GM19463 (cell line): ENCODE results near the gene ADAMTS2.

ENCODE experiments used
- ATAC-seq: cut with Tn5 transposase; IDR thresholded peaks from one replicate; pipeline ENCODE4 v1.9.1; 2021; ENCODE audit warnings: mild to moderate bottlenecking, moderate library complexity; ENCODE audit not compliant: unreplicated experiment

The ADAMTS2 gene

GRCh38 chr5:179269781-179270543, 75.3 kb downstream of the ADAMTS2 start:
- no peak for ATAC-seq

DNA sequence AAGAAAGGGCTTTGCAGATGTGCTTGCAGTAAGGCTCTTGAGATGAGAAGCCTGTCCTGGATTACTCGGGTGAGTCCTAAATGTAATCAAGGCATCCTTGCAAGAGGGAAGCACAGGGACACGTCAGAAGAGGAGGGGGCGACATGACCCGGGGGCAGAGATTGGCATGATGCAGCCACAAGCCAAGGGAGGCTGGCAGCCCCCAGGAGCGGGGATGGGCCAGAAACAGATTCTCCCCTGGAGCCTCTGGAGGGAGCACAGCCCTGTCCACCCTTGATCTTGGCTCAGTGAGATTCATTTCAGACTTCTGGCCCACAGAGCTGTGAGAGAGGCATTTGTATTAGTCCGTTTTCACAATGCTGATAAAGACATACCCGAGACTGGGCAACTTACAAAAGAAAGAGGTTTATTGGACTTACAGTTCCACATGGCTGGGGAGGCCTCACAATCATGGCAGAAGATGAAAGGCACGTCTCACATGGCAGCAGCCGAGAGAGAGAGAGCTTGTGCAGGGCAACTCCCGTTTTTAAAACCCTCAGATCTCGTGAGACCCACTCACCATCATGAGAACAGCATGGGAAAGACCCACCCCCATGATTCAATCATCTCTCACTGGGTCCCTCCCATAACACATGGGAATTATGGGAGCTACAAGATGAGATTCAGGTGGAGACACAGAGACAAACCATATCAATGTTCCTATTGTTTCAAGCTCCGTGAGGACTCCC, 76.1 kb downstream of the ADAMTS2 start:
- no peak for ATAC-seq

DNA sequence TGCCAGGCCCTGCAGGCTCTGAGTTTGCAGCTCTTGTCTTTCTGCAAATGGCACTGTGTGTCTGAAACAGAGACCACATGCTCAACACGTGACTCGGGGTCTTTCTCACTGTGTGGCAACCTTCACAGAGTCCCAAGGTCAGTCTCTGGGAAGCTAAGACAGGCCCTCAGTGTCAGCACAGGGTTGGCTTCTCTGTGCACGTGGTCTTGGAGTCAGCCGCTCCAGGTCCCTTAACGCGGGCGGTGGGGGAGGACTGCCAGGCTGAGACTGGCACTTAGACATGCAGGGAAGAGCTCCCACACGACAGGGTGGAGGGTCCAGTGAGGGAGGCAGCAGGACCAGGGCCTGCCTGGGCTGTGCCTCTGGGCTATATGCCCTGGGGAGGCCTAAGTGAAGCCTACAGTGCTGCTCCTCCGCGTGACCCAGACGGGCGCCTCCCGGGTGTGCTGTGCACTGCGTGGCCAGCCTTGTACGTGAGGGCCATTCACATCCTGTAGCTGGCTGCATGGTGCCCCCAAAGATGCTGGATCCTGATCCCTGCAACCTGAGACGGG, 76.8 kb downstream of the ADAMTS2 start:
- ATAC-seq = no peak

DNA sequence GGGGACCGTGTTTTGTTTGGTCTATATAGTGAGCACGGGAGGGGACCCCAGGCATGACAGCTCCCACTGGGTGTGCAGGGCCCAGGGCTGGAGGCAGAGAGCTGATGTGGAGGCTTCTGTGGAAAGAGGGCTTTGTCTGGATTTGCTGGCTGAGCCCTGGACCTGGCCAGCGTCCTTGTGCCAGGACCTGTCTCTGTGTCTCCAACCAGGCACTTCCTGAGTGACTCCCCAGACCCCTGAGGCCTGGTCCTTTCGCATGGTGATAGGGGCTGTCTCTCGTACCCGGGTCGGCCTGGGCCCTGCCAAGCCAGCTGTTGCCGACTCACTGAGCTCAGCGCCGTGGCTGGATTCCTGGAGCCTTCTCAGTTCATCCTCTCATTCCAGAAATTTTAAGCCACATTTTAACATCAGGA, 77.6 kb downstream of the ADAMTS2 start:
- ATAC-seq = no peak

DNA sequence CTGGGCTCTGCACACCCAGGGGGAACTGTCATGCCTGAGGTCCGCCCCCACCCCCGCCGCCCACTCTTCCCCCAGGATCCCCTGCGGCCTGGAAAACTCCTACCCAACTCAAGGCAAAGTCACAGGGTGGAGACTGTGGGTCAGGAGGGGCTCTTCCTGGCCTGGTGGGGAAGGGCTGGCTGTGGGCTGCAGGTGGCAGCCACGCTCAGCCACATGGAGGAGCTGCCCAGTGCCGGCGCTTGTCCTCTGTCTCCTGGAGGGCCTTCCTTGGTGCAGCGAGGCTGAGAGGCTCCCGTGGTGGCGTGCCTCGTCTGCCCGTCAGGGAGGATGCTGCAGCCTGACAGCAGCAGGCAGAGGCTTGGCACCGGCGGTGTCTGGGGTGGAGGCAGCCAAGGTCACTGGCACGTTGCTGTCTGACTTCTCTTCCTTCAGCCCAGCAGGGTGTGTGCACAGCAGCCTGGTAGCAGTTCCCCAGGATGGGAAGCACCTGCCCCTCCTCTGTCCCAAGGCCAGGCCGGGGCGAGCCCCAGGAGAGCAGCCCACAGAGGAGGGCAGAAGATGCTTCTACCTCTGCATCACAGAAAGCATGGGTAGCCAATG, 78.1 kb downstream of the ADAMTS2 start:
- ATAC-seq = no peak

DNA sequence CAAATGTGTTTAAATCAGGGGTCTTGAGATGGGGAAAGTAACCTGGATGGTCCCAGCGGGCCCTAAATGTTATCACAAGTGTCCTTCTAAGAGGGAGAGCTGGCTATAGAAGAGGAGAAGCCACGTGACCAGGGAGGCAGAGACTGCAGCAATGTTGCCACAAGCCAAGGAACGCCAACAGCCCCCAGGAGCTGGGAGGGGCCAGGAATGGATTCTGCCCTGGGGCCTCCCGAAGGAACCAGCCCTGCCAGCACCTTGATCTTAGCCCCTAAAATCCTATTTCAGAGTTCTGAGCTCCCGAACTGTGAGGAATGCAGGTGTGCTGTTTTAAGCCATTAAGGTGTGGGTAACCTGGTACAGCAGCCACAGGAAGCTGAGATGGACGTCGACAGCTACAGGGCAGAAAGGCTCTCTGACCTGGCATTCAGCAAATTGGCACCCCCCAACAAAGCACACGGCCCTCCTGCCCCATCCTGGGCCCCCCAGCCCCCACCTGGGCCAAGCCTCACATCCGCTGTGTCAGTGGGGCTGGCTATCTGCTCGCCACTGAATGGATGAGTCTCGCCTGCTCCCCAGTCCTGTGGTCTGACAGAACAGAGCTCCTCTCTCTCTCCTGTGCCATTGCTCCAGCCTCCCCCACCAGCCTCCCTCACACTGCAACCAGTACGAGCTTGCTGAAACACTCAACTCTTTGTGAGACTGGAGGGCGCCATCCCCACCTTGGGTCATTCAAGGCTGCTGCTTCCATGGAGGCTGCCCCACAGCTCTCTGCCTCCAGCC, 78.8 kb downstream of the ADAMTS2 start:
- no peak for ATAC-seq

- ATAC-seq = no peak
Measured at GRCh38 chr5:179265514-179266290, 79.6 kb downstream of the ADAMTS2 start.

GRCh38 chr5:179264783-179265513, 80.3 kb downstream of the ADAMTS2 start:
- ATAC-seq = no peak

DNA sequence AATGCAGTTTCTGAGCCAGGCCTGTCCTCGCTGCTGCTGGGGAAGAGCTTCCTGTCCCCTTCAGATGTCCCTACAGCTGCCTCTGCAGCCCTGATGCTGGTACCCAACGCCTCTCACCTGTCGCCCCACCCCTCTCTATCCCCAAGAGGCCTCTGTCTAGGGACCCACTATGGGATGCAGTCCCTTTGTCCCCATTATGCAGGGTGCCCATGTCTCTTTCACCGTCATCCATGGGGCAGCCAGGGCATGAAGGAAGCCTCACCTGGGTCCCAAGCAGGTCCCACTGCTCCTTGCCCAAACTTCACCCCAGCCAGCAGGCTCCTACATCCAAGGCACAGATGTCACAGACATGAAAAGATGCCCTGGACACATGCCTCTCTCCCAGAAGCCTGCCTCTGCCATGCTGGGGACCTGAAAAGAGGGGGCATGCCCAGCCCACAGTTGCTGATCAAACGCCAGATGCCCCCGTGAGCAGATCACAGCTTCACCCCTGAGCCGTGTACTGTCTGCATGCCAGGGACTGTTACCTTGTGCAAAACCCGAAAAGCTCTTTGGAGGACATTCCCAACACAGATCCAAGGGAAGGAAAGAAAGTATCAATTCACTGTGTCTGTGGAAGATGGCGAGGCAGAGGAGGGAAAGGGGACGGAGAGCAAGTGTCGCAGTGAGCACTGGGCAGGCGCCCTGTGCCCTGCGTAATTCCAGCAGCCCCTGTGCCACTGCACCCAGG, 81.0 kb downstream of the ADAMTS2 start:
- no peak for ATAC-seq

DNA sequence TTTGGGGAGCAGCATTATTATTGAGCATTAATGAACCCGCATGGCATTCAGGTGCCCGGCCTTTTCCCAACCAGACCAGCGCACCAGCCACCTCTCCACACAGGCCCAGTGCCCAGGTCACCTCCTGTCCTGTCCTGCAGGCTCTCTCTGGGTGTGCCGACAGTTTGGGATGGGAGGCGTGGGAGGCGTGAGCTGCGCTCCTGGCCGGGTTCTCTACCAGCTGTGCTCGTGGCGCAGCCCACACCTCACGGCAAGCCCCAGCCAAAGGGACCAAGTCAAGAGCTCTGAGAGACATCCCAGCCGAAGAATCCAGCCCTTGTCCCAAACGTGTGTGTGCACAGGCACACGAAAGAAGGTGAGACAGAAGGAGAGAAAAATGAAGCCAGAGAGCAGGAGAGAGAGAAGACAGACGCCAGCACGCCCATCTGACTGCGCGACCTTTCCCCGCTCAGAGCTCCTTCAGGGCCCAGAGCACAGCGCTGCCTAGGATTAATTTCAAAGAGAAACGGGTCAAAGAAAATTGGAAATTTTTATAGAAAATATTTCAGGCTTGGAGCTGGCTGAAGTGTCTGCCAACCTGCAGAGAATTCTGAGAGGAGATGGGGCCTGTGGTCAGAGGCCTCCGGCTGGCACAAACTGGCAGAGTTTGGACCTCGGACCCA, 81.7 kb downstream of the ADAMTS2 start:
- no peak for ATAC-seq

DNA sequence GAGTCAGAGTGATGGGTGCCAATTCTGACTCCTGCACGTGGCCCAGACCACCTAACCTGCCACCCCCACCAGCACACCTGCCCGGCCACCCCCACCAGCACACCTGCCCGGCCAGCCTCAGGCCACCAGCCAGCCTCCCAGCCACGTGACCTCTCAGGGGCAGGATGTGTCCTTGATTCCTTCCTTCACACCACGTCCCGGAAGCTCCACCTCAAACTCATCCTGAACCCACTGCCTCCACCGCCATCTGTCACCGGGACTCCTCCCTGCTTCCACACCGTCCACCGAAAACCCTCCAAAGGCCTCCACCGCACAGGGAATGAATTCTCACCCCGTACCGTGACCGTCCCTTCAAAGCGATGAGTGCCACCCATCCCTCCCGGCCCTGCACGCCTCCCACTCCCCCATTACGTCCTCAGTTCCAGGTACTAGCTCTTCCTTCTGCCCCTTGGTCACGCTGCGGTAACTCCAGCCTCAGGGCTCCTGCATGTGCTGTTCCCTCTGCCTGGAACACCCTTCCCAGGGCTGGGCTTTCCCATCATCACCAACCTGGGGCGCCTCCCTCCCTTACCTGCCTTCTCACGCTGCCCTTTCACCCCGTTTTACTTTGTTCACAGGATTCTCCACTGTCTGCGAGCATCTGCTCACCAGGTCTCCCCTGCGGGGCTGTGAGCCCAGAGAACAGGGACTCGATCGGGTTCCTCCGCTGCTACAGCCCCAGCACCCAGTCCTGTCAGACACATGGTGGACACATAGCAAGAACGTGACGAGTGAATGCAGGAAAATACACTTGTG, 82.9 kb downstream of the ADAMTS2 start:
- no peak for ATAC-seq

DNA sequence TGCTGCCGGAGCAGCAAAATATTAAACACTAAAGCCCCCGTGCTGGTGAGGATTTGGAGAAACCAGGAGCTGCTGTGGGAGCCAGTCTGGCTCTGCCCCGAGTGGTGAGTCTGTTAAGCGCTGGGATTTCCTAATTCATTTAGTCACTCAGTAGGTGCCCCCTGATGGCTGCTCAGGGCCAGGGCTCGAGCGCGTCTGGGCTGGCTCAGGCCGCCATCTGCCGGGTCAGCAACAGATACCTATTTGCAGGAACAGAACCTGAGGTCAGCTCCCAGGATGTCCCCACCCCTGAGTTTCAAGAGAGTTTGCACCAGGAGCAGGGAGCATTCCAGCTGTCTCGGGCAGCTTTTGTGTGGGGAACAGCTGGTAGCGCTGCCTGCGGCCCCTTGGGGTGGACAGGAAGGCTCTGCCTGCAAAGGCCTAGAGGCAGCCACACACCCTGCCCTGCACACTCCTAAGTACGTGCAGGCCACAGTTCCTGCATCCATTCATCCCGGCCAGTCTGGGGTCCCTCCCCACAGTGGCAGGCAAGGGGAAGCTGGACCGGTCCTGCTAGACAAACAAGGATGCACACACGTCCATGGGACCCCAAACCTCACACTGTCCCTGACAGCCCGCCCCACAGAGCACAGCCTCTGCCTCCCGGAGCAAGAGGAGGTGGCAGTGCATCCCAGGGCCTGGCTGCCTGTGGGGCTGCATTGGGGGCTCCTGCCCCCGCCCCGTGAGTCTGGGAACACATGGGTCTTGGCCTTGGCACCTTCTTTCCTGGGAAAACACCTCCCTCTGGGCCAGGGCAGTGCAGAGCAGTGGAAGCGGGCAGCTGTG, 83.7 kb downstream of the ADAMTS2 start:
- ATAC-seq = no peak

GRCh38 chr5:179260324-179261070, 84.8 kb downstream of the ADAMTS2 start:
- no peak for ATAC-seq

- no peak for ATAC-seq
Measured at GRCh38 chr5:179259731-179260323, 85.4 kb downstream of the ADAMTS2 start.

DNA sequence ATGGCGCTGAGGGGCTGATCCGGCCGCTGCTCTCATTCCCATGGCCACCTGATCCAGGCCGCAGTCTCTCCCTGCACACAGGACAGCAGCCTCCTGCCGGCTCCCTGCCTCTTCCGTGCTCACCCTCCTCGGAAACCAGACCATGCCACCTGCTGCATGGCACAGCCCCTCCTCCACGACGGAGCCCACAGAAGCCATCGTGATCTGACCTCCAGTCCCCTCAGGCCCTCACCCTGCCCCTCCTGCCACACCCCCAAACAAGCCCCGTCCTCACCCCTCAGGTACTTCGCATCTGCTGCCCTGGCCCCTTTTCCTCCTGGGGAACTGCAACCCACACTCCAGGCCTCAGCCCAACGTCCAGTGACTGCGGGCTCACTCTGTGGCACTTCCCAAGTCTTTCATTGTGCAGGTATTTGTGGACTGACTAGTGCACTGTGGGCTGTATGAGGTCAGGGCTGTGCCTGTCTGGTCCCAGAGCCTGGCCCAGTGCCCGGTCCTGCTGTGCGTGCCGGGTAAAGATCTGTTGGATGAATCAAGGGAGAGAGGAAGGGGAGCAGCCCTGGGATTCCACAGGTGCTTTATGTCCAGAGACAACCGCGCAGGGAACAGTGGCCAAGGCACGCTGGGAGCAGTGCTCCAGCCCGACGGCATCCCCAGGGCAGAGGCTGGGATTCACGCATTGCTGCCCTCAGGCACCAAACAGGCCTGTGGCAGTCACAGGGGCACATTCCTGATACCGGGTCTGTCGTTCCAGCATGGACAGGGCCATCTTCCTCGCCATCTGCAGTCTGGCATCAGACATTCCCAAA, 86.1 kb downstream of the ADAMTS2 start:
- no peak for ATAC-seq
